Hepatocyte (in vitro differentiated cells): ENCODE results near the gene RPL27. TPM values are rescaled to one million over a fixed set of nuclear protein-coding genes. Genes with fewer than 3 reads are reported as not detected.

Experiments
- DNase-seq: peaks from one replicate; pipeline ENCODE4 v3.0.0-alpha.2; 2016; ENCODE audit warnings: low spot score
- H2AFZ ChIP-seq: fragments of 200-600 bp; sonication (generic); 2 replicates; pipeline ENCODE4 v1.6.0; 2016; ENCODE audit warnings: antibody characterized with exemption, mild to moderate bottlenecking
- H3K27ac ChIP-seq: fragments of 200-600 bp; sonication (generic); 2 replicates; pipeline ENCODE4 v1.5.1; 2016; ENCODE audit warnings: mild to moderate bottlenecking
- H3K27me3 ChIP-seq: fragments of 200-600 bp; sonication (generic); 2 replicates; pipeline ENCODE4 v1.6.1; 2016
- H3K36me3 ChIP-seq: fragments of 200-600 bp; sonication (generic); replicated peaks from 2 replicates; pipeline ENCODE4 v1.5.1; 2016; ENCODE audit warnings: low read depth; ENCODE audit not compliant: insufficient read depth
- H3K4me1 ChIP-seq: fragments of 200-600 bp; sonication (generic); 2 replicates; pipeline ENCODE4 v1.5.1; 2016; ENCODE audit warnings: mild to moderate bottlenecking, moderate library complexity; ENCODE audit not compliant: insufficient read depth
- H3K4me2 ChIP-seq: fragments of 200-600 bp; sonication (generic); 2 replicates; pipeline ENCODE4 v1.6.0; 2016
- H3K4me3 ChIP-seq: fragments of 200-600 bp; sonication (generic); 2 replicates; pipeline ENCODE4 v1.5.1; 2016; ENCODE audit warnings: mild to moderate bottlenecking
- H3K79me2 ChIP-seq: fragments of 200-600 bp; sonication (generic); 2 replicates; pipeline ENCODE4 v1.6.0; 2017; ENCODE audit warnings: mild to moderate bottlenecking
- H3K9me2 ChIP-seq: fragments of 200-600 bp; sonication (generic); replicated peaks from 2 replicates; pipeline ENCODE4 v1.6.0; 2017; ENCODE audit warnings: mild to moderate bottlenecking; ENCODE audit not compliant: insufficient read depth
- H3K9me3 ChIP-seq: fragments of 200-600 bp; sonication (generic); 2 replicates; pipeline ENCODE4 v1.5.1; 2016; ENCODE audit warnings: low read depth, mild to moderate bottlenecking
- H4K20me1 ChIP-seq: fragments of 200-600 bp; sonication (generic); 2 replicates; pipeline ENCODE4 v1.6.0; 2016; ENCODE audit warnings: mild to moderate bottlenecking; ENCODE audit not compliant: insufficient read depth, poor library complexity, severe bottlenecking
- EZH2 ChIP-seq: fragments of 200-600 bp; sonication (generic); IDR thresholded peaks from 2 replicates; pipeline ENCODE4 v1.6.1; 2016; ENCODE audit warnings: antibody characterized with exemption, mild to moderate bottlenecking, borderline replicate concordance
- EZH2phosphoT487 ChIP-seq: fragments of 200-600 bp; sonication (generic); IDR thresholded peaks from one replicate; pipeline ENCODE4 v1.6.1; 2018; ENCODE audit warnings: antibody characterized with exemption, mild to moderate bottlenecking, low read depth, moderate library complexity; ENCODE audit not compliant: unreplicated experiment, severe bottlenecking
- WGBS: methylation state at CpG from one replicate; pipeline ENCODE4 v1.1.6; 2016; ENCODE audit warnings: low lambda C conversion rate; ENCODE audit errors: missing lambda C conversion rate; 5-methylcytosine and 5-hydroxymethylcytosine counted together
- polyA plus RNA-seq: library from polyadenylated mRNA; unstranded; fragments of >200 nt; fragmentation: Nextera tagmentation; extraction: Ambion mirVana; gene quantifications from 2 replicates; pipeline ENCODE4 v1.2.1, GENCODE V29; 2016
- small RNA-seq: library from RNA; depleted of rRNA; stranded (forward); fragments of <200 nt; gene quantifications from one replicate; pipeline ENCODE3, GENCODE V24; 2014
- total RNA-seq: library from RNA; depleted of rRNA; stranded (reverse); fragments of >200 nt; gene quantifications from 2 replicates; pipeline ENCODE4 v1.2.3, GENCODE V29; 2014
- TF ChIP-seq, protein P1 (sequence below): fragments of 200-600 bp; sonication (generic); IDR thresholded peaks from 2 replicates; pipeline ENCODE4 v1.5.1; 2016; ENCODE audit warnings: antibody characterized with exemption, mild to moderate bottlenecking; ENCODE audit not compliant: poor library complexity

RPL27 gene
- total and polyA plus RNA-seq, 2 experiments from 2014 or later, result 602 to 1,020 TPM

DNA sequence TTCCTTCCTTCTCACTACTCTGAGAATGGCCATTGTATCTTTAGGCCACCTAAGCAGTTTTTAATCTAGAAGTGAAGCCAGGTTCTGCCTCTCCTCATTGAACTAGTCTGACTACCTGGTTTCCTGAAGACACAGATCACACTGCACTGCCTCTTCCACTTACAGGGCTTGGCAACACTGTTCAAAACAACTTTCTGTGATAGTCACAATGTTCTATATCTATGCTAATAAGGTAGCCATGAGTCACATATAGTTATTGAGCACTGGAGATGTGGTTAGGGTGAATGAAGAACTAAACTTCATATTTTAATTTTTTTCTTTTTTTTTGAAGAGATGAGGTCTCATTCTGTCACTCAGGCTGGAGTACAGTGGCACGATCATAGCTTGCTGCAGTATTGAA is 53.8 kb downstream of the RPL27 start:
- no peak for TF ChIP-seq EZH2phosphoT487
- TF ChIP-seq, protein P1, sequence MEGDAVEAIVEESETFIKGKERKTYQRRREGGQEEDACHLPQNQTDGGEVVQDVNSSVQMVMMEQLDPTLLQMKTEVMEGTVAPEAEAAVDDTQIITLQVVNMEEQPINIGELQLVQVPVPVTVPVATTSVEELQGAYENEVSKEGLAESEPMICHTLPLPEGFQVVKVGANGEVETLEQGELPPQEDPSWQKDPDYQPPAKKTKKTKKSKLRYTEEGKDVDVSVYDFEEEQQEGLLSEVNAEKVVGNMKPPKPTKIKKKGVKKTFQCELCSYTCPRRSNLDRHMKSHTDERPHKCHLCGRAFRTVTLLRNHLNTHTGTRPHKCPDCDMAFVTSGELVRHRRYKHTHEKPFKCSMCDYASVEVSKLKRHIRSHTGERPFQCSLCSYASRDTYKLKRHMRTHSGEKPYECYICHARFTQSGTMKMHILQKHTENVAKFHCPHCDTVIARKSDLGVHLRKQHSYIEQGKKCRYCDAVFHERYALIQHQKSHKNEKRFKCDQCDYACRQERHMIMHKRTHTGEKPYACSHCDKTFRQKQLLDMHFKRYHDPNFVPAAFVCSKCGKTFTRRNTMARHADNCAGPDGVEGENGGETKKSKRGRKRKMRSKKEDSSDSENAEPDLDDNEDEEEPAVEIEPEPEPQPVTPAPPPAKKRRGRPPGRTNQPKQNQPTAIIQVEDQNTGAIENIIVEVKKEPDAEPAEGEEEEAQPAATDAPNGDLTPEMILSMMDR, result no peak
- no peak for TF ChIP-seq EZH2
- 94% methylated on average over 1 of the region's 1 CpG for WGBS

More for the DNA sequence above, 53.8 kb downstream of the RPL27 start:
- Histone ChIP-seq H3K36me3 (no peaks in the 10 kb centered on the region), H3K9me2 (no peaks in the 10 kb centered on the region), H3K4me1 (no peaks in the 10 kb centered on the region), H3K9me3 (no peaks in the 10 kb centered on the region), H3K27me3 (no peaks in the 10 kb centered on the region), H4K20me1 (no peaks in the 10 kb centered on the region), H3K79me2 (no peaks in the 10 kb centered on the region), H2AFZ (no peak overlapping the region), H3K4me3 (no peak overlapping the region), H3K27ac (no peak overlapping the region), H3K4me2 (no peak overlapping the region)
- DNase-seq, result no peak

Small RNA genes within 50 kb of the gene (small RNA-seq; reads per million reads assigned to genes)
- not detected for gene AARSD1

Other genes with a start within 250 kb of the RPL27 start
- 8.7 and 13.1 TPM in 2 replicates for gene RAMP2, start 237.2 kb upstream of the RPL27 start, total RNA-seq
- gene RAMP2, start 237.2 kb upstream of the RPL27 start, polyA plus RNA-seq, result 48.7 and 62.3 TPM in 2 replicates
- gene VPS25, start 225.0 kb upstream of the RPL27 start, total RNA-seq, result 89.9 and 107 TPM in 2 replicates
- 121 and 125 TPM in 2 replicates for gene VPS25, start 225.0 kb upstream of the RPL27 start, polyA plus RNA-seq
- gene WNK4, start 217.8 kb upstream of the RPL27 start, total RNA-seq, result 1.0 and 1.5 TPM in 2 replicates
- gene WNK4, start 217.8 kb upstream of the RPL27 start, polyA plus RNA-seq, result 1.7 and 2.2 TPM in 2 replicates
- 117 and 133 TPM in 2 replicates for gene COA3, start 199.7 kb upstream of the RPL27 start, total RNA-seq
- gene COA3, start 199.7 kb upstream of the RPL27 start, polyA plus RNA-seq, result 219 and 252 TPM in 2 replicates
- gene CNTD1, start 199.6 kb upstream of the RPL27 start, total RNA-seq, result 0.08 and 1.2 TPM in 2 replicates
- gene CNTD1, start 199.6 kb upstream of the RPL27 start, polyA plus RNA-seq, result 1.5 and 2.4 TPM in 2 replicates
- 68.7 and 73.4 TPM in 2 replicates for gene BECN1, start 174.1 kb upstream of the RPL27 start, total RNA-seq
- 70.4 and 75.2 TPM in 2 replicates for gene BECN1, start 174.1 kb upstream of the RPL27 start, polyA plus RNA-seq
- 86.4 and 89.0 TPM in 2 replicates for gene PSME3, start 165.0 kb upstream of the RPL27 start, total RNA-seq
- gene PSME3, start 165.0 kb upstream of the RPL27 start, polyA plus RNA-seq, result 99.4 and 99.5 TPM in 2 replicates
- 0.92 and 1.1 TPM in 2 replicates for gene AOC2, start 153.8 kb upstream of the RPL27 start, total RNA-seq
- 1.3 and 2.2 TPM in 2 replicates for gene AOC2, start 153.8 kb upstream of the RPL27 start, polyA plus RNA-seq
- 1.0 and 1.9 TPM in 2 replicates for gene AOC3, start 147.2 kb upstream of the RPL27 start, total RNA-seq
- 2.3 and 2.5 TPM in 2 replicates for gene AOC3, start 147.2 kb upstream of the RPL27 start, polyA plus RNA-seq
- 14.2 and 18.2 TPM in 2 replicates for gene G6PC1, start 97.6 kb upstream of the RPL27 start, total RNA-seq
- 8.2 and 24.2 TPM in 2 replicates for gene G6PC1, start 97.6 kb upstream of the RPL27 start, polyA plus RNA-seq
- 16.9 and 25.8 TPM in 2 replicates for gene AARSD1, start 34.0 kb upstream of the RPL27 start, total RNA-seq
- 41.0 and 50.5 TPM in 2 replicates for gene AARSD1, start 34.0 kb upstream of the RPL27 start, polyA plus RNA-seq
- 0.64 and 2.4 TPM in 2 replicates for gene PTGES3L, start 18.3 kb upstream of the RPL27 start, total RNA-seq
- 0.40 and 0.73 TPM in 2 replicates for gene PTGES3L, start 18.3 kb upstream of the RPL27 start, polyA plus RNA-seq
- gene RUNDC1, start 17.9 kb upstream of the RPL27 start, total RNA-seq, result 8.0 and 11.4 TPM in 2 replicates
- gene RUNDC1, start 17.9 kb upstream of the RPL27 start, polyA plus RNA-seq, result 19.6 and 20.3 TPM in 2 replicates
- 14.4 and 18.4 TPM in 2 replicates for gene IFI35, start 8.4 kb downstream of the RPL27 start, total RNA-seq
- 27.5 and 37.8 TPM in 2 replicates for gene IFI35, start 8.4 kb downstream of the RPL27 start, polyA plus RNA-seq
- gene VAT1, start 24.0 kb downstream of the RPL27 start, total RNA-seq, result 181 and 207 TPM in 2 replicates
- gene VAT1, start 24.0 kb downstream of the RPL27 start, polyA plus RNA-seq, result 219 and 251 TPM in 2 replicates
- 4.6 and 6.3 TPM in 2 replicates for gene RND2, start 26.8 kb downstream of the RPL27 start, total RNA-seq
- gene RND2, start 26.8 kb downstream of the RPL27 start, polyA plus RNA-seq, result 2.6 and 3.2 TPM in 2 replicates
- gene BRCA1, start 126.9 kb downstream of the RPL27 start, total RNA-seq, result 4.8 and 8.0 TPM in 2 replicates
- 6.2 and 7.0 TPM in 2 replicates for gene BRCA1, start 126.9 kb downstream of the RPL27 start, polyA plus RNA-seq
- gene NBR1, start 172.8 kb downstream of the RPL27 start, total RNA-seq, result 82.4 and 82.7 TPM in 2 replicates
- gene NBR1, start 172.8 kb downstream of the RPL27 start, polyA plus RNA-seq, result 37.6 and 37.7 TPM in 2 replicates
- gene TMEM106A, start 213.5 kb downstream of the RPL27 start, total RNA-seq, result 6.7 and 11.4 TPM in 2 replicates
- gene TMEM106A, start 213.5 kb downstream of the RPL27 start, polyA plus RNA-seq, result 7.2 and 8.4 TPM in 2 replicates
- gene CCDC200, start 230.2 kb downstream of the RPL27 start, total RNA-seq, result not detected in 2 replicates
- gene CCDC200, start 230.2 kb downstream of the RPL27 start, polyA plus RNA-seq, result 2.8 and 3.2 TPM in 2 replicates
- not detected in 2 replicates for gene RNU2-1, start 235.6 kb downstream of the RPL27 start, total RNA-seq
- gene RNU2-1, start 235.6 kb downstream of the RPL27 start, polyA plus RNA-seq, result 2.9 TPM in 1 of 2 replicates, not detected in the other